Activated gamma-delta T cell treated with Interleukin-2 at 50 U/mL for 16 hours (primary cell): ENCODE results near the gene PDE1C.
"Not testable (repeated sequence)": the region's sequence is repeated elsewhere in the genome, so short reads cannot be mapped to it uniquely, and the experiment has no call there.

ENCODE experiments used
- DNase-seq: peaks from one replicate; pipeline ENCODE4 v3.0.0-alpha.2; 2020

The PDE1C gene

DNA sequence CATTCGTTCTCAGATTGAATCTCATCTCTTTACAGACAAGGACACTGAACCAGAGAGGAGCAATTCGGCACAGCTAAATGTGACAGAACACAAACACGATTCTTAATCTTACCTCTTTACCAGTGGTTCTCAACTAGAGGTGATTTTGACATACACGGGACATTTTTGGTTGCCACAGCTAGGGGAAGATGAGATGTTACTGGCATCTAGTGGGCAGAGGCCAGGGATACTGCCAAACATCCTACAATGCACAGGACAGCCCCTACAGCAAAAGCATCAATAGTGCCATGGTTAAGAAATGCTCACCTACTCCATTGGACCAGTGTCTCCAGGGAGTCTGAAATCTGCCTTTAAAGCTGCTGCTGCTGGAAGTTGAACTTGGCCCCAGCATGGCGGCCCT, 27.3 kb downstream of the PDE1C start:
- DNase-seq, result no peak

DNA sequence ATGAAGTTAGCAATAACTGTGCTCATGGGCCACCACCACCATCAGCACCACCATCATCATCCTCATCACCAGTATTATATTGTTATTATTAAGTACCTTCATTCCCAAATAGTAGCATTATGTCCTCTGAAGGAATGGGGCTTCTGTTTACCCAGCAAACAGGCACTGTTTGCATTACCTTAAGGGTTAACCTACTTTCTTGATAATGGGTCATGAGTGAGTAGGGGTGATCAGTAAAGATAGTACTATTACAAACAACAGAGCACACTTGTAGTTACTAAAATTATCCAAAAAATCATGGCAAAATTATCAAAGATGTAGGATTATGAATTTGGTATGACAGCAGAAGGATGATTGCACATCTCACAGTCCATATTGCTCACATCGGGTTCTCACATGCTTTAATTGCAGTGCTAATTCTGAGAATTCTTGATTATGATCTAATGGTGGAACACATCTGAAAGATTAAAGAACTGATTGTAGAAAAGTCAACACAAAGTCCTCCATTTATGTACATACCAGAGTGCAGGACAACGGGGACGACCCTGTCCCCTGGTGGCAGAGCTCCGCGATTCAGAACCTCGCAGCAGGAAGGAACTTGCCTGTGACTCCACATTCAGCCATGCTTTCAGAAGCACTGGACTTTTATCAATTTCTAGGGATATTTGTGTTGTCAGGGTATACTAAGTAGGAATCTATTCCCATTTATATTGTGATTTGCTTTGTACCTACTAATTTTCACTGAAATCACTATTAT, 31.0 kb downstream of the PDE1C start:
- no peak for DNase-seq

- DNase-seq, result no peak
These were observed 32.5 kb downstream of the PDE1C start for GRCh38 chr7:32037650-32038198.

- no peak for DNase-seq
These were observed 33.6 kb downstream of the PDE1C start for GRCh38 chr7:32036557-32036956.

DNA sequence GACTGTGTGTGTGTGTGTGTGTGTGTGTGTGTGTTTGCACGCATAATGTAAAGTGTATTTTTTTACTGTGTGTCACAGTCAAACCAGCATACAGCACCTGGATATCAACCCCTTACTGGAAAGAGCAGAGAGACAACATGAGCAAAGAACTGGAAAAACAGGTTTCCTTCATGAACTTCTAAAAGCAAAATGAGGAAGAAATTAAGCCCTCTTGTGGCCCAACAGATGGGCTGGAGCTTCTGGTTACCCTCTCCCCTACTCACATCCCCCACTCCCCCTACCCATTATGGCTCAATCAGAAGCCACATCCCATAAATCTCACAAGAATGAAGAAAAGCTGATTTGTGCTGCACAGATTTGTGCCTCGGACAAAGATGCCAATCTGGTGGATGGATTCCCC, 36.2 kb downstream of the PDE1C start:
- no peak for DNase-seq

- DNase-seq, result no peak
These were observed 37.2 kb downstream of the PDE1C start for GRCh38 chr7:32033006-32033405.

DNA sequence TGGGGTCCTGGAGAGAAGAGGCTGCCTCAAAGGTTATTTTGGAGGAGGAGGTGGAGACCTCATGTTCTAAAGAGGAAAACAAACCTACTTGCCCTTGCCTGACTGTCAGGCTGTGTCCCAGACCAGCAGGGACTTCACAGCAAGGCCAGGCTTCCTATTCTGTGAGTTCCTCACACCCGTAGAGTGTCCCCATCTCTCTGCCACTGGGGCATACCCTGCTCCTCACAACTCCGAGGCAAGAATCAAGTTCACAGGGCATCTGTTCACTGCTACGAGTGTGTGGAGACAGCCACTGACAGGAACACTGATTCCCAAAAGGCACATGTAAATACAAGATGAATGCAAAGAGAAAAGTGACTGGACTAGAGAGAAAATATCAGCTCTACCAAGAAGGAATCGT, 38.0 kb downstream of the PDE1C start:
- no peak for DNase-seq

DNA sequence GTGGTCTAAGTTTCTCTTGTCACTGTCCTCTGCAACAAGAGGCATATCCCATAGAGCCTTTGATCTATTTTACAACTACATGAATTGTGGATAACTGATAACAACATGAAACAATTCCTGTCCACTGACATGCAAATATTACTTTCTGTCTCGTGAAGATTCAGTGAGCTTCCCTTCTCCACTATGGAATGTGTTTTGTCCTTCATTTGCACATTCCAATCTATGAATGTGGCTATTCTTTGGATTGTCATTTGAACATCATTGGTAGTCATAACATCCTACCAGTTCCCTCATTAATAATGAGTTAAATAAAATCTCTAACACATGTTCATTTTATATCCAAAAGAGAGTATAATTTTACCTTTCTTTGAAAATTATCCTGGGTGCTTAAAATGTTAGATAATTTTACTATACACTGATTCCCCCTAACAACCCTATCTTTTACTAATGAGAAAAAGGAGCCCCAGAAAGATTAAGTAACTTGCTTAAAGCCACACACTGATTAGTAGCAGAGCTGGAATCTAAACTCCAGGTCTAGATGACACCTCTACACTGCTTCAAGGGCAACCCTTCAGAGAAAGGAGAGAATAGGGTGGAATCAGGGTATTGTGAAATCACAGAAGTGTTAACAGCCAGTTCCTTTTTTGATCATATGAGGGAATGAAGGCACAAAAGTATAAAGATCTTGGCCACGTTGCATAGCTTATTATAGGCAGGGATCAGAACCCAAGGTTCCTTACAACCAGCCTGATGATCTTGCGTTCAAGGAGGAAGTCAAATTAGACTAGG, 39.1 kb downstream of the PDE1C start:
- no peak for DNase-seq

GRCh38 chr7:32026083-32026425, 44.2 kb downstream of the PDE1C start:
- no peak for DNase-seq

DNA sequence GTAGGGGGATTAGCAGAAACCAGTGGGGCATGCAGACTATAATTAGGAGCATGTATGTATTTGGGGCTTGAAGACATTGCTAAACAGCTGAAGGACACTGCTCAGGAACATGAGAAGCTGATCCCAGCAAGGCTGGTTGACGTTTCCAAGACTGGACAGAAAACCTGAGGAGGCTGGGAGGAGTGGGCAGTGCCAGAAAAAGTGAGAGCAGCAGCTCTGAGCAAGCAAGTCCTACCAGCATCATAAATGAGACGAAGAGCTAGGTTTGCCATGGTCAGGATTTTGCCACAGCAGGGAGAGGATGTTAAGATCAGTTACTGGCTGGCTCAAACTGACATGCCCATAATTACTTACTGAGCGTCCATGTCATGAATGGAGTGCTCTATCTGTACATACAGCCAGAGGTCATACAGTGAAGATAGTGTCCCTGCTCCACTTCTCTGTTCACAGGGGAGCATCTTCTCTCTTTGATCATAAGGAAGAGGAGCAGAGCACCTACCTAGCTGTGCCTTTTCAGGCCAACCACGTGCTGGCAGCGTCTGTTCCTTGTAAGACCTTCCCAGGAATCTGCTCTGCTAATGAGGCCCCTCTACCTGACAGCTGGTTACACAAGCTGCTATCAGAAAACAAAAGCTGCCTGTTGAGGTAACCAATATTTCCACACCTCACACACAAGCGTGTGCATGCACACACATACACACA, 44.7 kb downstream of the PDE1C start:
- DNase-seq, result no peak

GRCh38 chr7:32023376-32023775, 46.8 kb downstream of the PDE1C start:
- no peak for DNase-seq

GRCh38 chr7:32022966-32023365, 47.2 kb downstream of the PDE1C start:
- no peak for DNase-seq

- DNase-seq, result no peak
These were observed 49.6 kb downstream of the PDE1C start for GRCh38 chr7:32020551-32021159.

DNA sequence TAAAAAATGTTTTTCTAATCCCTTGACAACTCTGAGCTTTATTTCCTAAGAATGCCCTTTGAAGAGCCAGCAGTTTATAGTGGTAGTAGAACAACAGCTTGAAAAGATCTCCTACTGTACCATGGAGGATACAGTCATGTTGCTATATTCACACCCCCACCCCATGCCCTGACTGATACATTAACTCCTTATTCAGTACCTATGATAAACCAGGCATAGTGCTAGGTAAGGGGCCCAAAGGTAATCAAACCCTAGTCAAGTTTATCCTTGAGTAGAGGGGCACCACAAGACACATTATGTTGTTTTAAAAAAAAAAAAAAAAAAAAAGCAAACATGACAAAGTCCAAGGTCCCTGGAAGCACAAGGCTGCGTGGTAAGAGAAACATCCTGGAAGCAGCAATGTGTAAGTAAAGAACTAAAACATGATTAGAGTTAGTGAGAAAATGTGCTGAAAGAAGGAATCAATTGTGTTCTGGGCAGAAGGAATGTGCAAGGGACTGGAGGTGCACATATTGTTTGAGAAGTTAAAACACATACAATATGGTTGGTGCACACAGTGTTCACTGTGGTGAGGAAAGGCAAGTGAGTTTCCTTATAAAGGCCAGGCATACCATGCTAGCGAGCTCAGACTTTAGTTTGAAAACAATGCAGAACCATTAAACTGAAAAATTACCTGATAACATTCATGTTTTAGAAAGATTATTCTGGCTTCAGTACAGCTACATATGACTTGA, 51.2 kb downstream of the PDE1C start:
- no peak for DNase-seq

DNA sequence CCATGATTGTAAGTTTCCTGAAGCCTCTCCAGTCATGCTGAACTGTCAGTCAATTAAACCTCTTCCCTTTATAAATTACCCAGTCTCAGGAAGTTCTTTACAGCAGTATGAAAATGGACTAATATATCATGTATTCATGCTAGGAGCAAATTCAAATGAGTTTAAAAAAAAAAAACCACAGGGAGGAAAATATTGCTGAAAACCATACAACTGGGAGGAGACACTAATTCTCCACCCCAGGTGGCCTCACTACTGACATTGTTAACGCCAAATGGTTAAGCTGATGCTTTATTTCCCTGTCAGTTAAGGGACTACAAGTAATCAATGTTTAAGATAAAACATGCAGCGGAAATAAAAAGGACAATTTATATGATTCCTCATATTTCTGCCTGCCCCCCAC, 55.1 kb downstream of the PDE1C start:
- no peak for DNase-seq

DNA sequence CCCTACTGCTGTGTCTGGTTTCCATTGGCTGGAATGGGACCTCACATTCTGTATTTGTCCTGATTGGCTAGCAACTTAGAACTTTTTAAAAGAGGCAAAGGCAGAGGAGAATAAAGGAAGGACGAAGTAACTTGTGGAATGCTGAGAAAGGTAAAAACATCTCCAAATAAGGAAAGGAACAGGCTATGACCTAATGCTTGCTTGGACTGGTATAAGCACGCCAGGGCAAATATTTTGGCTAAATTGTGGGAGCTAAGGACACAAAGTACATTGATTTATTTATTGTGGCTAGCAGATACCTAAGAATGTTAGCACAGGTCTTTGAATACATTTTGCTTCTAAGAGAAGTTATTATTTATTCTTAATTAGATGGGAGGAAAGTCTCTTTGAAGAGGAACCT, 56.7 kb downstream of the PDE1C start:
- DNase-seq, result not testable (repeated sequence)

- DNase-seq, result no peak
These were observed 64.6 kb downstream of the PDE1C start for GRCh38 chr7:32005577-32005976.

- no peak for DNase-seq
These were observed 68.3 kb downstream of the PDE1C start for GRCh38 chr7:32001948-32002347.

DNA sequence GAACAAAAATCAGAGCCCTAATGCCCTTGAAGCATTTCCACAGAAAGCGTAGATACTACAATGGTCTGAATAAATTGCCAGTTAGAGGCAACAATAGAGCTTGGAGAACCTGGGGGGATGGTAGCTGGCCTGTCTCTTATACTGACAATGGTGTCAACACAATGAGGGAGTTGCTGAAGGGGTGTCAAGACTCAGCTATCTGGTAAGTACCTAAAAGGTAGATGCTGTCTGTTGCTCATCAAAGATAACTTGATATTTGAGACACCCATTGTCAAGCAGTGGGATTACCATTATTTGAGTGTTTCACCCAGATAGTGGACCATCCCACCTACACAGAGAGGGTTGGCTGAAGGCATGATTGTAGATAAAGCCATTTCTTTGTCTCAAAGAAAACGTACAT, 72.8 kb downstream of the PDE1C start:
- DNase-seq, result no peak

- DNase-seq, result no peak
These were observed 75.1 kb downstream of the PDE1C start for GRCh38 chr7:31995134-31995533.

GRCh38 chr7:31991846-31992245, 78.4 kb downstream of the PDE1C start:
- no peak for DNase-seq

DNA sequence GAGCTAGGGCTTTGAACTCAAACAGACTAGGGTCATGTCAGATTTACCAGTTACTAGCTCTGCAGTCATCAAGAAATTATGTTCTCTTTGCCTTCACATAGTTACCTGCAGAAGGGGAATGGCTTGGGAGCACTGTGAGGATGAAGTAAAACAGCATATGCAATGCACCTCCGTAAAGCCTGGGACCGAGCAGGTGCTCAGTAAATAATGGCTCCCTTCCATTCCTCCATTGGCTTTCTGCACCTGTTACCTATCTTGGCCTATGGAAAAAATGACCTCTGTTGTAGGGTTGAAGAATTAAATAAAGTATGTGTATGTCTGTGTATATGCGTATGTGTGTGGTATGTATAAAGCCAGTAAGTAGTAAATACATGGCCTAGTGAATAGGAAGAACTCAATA, 78.8 kb downstream of the PDE1C start:
- no peak for DNase-seq
